Neural cell (in vitro differentiated cells): ENCODE measurements around the gene SLC4A4. TPM values are rescaled to one million over a fixed set of nuclear protein-coding genes. Genes with fewer than 3 reads are reported as not detected.

Experiments used
- H2AFZ ChIP-seq: fragments of 200-600, 300-800 bp; sonication (generic), shearing (Covaris generic); 2 replicates; pipeline ENCODE4 v1.6.0; 2014; ENCODE audit warnings: low read depth, mild to moderate bottlenecking, antibody characterized with exemption, low read length, moderate library complexity
- H3F3A ChIP-seq: fragments of 200-600 bp; shearing (Covaris generic); 2 replicates; pipeline ENCODE4 v1.6.1; 2016; ENCODE audit warnings: mild to moderate bottlenecking, moderate library complexity, mixed read lengths, antibody characterized with exemption, low read length; ENCODE audit not compliant: insufficient read depth, poor library complexity, severe bottlenecking
- H3K27ac ChIP-seq: fragments of 200-600, 300-800 bp; sonication (generic), shearing (Covaris generic); 2 replicates; pipeline ENCODE4 v1.5.1; 2014; ENCODE audit warnings: mild to moderate bottlenecking, low read length, moderate library complexity
- H3K27me3 ChIP-seq: fragments of 300-800, 200-600 bp; sonication (generic), shearing (Covaris generic); 2 replicates; pipeline ENCODE4 v1.6.0; 2014; ENCODE audit warnings: mild to moderate bottlenecking, low read depth, low read length, moderate library complexity; ENCODE audit not compliant: insufficient read depth
- H3K36me3 ChIP-seq: fragments of 300-800, 200-600 bp; sonication (generic), shearing (Covaris generic); 2 replicates; pipeline ENCODE4 v1.5.1; 2014; ENCODE audit warnings: mild to moderate bottlenecking, antibody characterized with exemption, low read length, moderate library complexity; ENCODE audit not compliant: insufficient read depth
- H3K4me2 ChIP-seq: fragments of 300-800, 200-600 bp; sonication (generic), shearing (Covaris generic); 2 replicates; pipeline ENCODE4 v1.6.0; 2014; ENCODE audit warnings: mild to moderate bottlenecking, low read length
- H3K4me3 ChIP-seq: fragments of 300-800, 200-600 bp; sonication (generic), shearing (Covaris generic); 2 replicates; pipeline ENCODE4 v1.5.1; 2014; ENCODE audit warnings: mild to moderate bottlenecking, low read length, moderate library complexity
- H3K79me2 ChIP-seq: fragments of 200-600 bp; shearing (Covaris generic); replicated peaks from 2 replicates; pipeline ENCODE4 v1.6.0; 2014; ENCODE audit warnings: mild to moderate bottlenecking, low read length, moderate library complexity; ENCODE audit not compliant: insufficient read depth
- H3K9ac ChIP-seq: fragments of 300-800, 200-600 bp; sonication (generic), shearing (Covaris generic); 2 replicates; pipeline ENCODE4 v1.6.1; 2016; ENCODE audit warnings: mild to moderate bottlenecking, low read length, mixed read lengths
- H3K9me2 ChIP-seq: fragments of 200-600 bp; shearing (Covaris generic); 2 replicates; pipeline ENCODE4 v1.6.1; 2016; ENCODE audit warnings: mild to moderate bottlenecking, low read length, mixed read lengths; ENCODE audit not compliant: insufficient read depth
- H3K9me3 ChIP-seq: fragments of 200-600, 300-800 bp; sonication (generic), shearing (Covaris generic); 2 replicates; pipeline ENCODE4 v1.6.1; 2016; ENCODE audit warnings: mild to moderate bottlenecking, mixed run types, low read length, moderate library complexity, mixed read lengths
- H4K20me1 ChIP-seq: fragments of 200-600 bp; shearing (Covaris generic); 2 replicates; pipeline ENCODE4 v1.6.1; 2016; ENCODE audit warnings: mild to moderate bottlenecking, mixed run types; ENCODE audit not compliant: insufficient read depth
- CTCF ChIP-seq: fragments of 450-650 bp; IDR thresholded peaks from 2 replicates; pipeline ENCODE4 v1.5.1; 2014; ENCODE audit warnings: antibody characterized with exemption, mild to moderate bottlenecking, moderate library complexity; ENCODE audit not compliant: poor library complexity, severe bottlenecking
- EP300 ChIP-seq: fragments of 450-650 bp; conservative IDR thresholded peaks from 2 replicates; pipeline ENCODE4 v1.6.1; 2014; ENCODE audit warnings: antibody characterized with exemption, mild to moderate bottlenecking, moderate library complexity; ENCODE audit not compliant: poor library complexity, severe bottlenecking
- EZH2 ChIP-seq: fragments of 200-600, 300-800 bp; shearing (Covaris generic), sonication (generic); IDR thresholded peaks from 2 replicates; pipeline ENCODE4 v1.6.1; 2014; ENCODE audit warnings: antibody characterized with exemption, low read length, borderline replicate concordance, mild to moderate bottlenecking; ENCODE audit not compliant: insufficient read depth, poor library complexity, severe bottlenecking
- MXI1 ChIP-seq: fragments of 450-650 bp; conservative IDR thresholded peaks from 2 replicates; pipeline ENCODE4 v1.6.1; 2014; ENCODE audit warnings: antibody characterized with exemption, mild to moderate bottlenecking; ENCODE audit not compliant: poor library complexity, severe bottlenecking
- POLR2AphosphoS5 ChIP-seq: IDR thresholded peaks from 2 replicates; pipeline ENCODE4 v1.6.1; 2012
- RAD21 ChIP-seq: fragments of 450-650 bp; conservative IDR thresholded peaks from 2 replicates; pipeline ENCODE4 v1.6.1; 2014; ENCODE audit warnings: antibody characterized with exemption, mild to moderate bottlenecking, moderate library complexity
- SMC3 ChIP-seq: fragments of 450-650 bp; conservative IDR thresholded peaks from 2 replicates; pipeline ENCODE4 v1.6.1; 2014; ENCODE audit warnings: antibody characterized with exemption, mild to moderate bottlenecking, moderate library complexity; ENCODE audit not compliant: poor library complexity
- TAF1 ChIP-seq: IDR thresholded peaks from 2 replicates; pipeline ENCODE4 v1.6.1; 2012; ENCODE audit warnings: low read depth
- polyA plus RNA-seq: library from polyadenylated mRNA; depleted of rRNA; stranded (reverse); fragments of >200 nt; gene quantifications from 2 replicates; pipeline ENCODE4 v1.2.3, GENCODE V29; 2014
- TF ChIP-seq, protein P1 (sequence below): IDR thresholded peaks from 2 replicates; pipeline ENCODE4 v1.6.1; 2012; ENCODE audit warnings: borderline replicate concordance

Gene SLC4A4
- polyA plus RNA-seq, 1 donor from 2014 or later, result 9.2 TPM

DNA sequence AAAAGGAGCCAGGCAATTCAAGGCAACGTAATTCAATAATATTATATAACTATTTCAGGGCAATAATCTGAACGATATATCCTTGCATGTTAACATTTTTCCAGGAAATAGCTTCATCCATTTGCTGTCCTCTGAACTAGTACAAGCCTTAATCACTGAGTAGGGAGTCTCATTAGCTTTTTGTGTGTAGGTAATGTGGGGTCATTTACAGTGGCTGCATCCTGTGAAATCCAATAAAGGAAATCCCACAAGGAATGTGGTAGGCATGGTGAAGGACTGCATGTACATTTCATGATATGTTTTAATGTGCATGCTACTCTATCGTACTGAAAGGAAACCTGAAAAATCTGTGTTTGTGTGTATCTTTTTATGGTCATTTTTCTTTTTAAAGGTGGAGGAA, 103.5 kb downstream of the SLC4A4 start:
- no peaks in the 10 kb centered on the region for H3K36me3 ChIP-seq
- H3F3A ChIP-seq, result no peaks in the 10 kb centered on the region
- no peak overlapping the region for H3K4me2 ChIP-seq

GRCh38 chr4:71444395-71444794, 105.6 kb downstream of the SLC4A4 start:
- no peaks in the 10 kb centered on the region for H3K9me2 ChIP-seq
- no peaks in the 10 kb centered on the region for H3K36me3 ChIP-seq
- no peak overlapping the region for H3K27ac ChIP-seq
- H3K9me3 ChIP-seq, result no peaks in the 10 kb centered on the region
- H3K27me3 ChIP-seq, result no peaks in the 10 kb centered on the region
- H2AFZ ChIP-seq, result no peak overlapping the region
- H3K4me3 ChIP-seq, result no peak overlapping the region
- no peaks in the 10 kb centered on the region for H3F3A ChIP-seq
- no peaks in the 10 kb centered on the region for H3K79me2 ChIP-seq
- no peak overlapping the region for H3K9ac ChIP-seq
- H3K4me2 ChIP-seq, result no peak overlapping the region
- TF ChIP-seq MXI1, result no peak
- no peak for TF ChIP-seq POLR2AphosphoS5
- TF ChIP-seq SMC3, result no peak
- no peak for TF ChIP-seq RAD21
- TF ChIP-seq, protein P1, sequence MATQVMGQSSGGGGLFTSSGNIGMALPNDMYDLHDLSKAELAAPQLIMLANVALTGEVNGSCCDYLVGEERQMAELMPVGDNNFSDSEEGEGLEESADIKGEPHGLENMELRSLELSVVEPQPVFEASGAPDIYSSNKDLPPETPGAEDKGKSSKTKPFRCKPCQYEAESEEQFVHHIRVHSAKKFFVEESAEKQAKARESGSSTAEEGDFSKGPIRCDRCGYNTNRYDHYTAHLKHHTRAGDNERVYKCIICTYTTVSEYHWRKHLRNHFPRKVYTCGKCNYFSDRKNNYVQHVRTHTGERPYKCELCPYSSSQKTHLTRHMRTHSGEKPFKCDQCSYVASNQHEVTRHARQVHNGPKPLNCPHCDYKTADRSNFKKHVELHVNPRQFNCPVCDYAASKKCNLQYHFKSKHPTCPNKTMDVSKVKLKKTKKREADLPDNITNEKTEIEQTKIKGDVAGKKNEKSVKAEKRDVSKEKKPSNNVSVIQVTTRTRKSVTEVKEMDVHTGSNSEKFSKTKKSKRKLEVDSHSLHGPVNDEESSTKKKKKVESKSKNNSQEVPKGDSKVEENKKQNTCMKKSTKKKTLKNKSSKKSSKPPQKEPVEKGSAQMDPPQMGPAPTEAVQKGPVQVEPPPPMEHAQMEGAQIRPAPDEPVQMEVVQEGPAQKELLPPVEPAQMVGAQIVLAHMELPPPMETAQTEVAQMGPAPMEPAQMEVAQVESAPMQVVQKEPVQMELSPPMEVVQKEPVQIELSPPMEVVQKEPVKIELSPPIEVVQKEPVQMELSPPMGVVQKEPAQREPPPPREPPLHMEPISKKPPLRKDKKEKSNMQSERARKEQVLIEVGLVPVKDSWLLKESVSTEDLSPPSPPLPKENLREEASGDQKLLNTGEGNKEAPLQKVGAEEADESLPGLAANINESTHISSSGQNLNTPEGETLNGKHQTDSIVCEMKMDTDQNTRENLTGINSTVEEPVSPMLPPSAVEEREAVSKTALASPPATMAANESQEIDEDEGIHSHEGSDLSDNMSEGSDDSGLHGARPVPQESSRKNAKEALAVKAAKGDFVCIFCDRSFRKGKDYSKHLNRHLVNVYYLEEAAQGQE, result no peak
- TF ChIP-seq CTCF, result no peak
- no peak for TF ChIP-seq EP300
- H4K20me1 ChIP-seq, result no peaks in the 10 kb centered on the region

More for the DNA sequence above, 103.5 kb downstream of the SLC4A4 start:
- no peaks in the 10 kb centered on the region for H3K79me2 ChIP-seq
- H3K27me3 ChIP-seq, result no peaks in the 10 kb centered on the region
- no peaks in the 10 kb centered on the region for H3K9me3 ChIP-seq
- H2AFZ ChIP-seq, result no peak overlapping the region
- H4K20me1 ChIP-seq, result no peaks in the 10 kb centered on the region
- no peaks in the 10 kb centered on the region for H3K9me2 ChIP-seq
- H3K9ac ChIP-seq, result no peak overlapping the region
- H3K4me3 ChIP-seq, result no peak overlapping the region
- TF ChIP-seq POLR2AphosphoS5 (peak; percentile 20), EZH2 (no peak), SMC3 (no peak), RAD21 (no peak), TAF1 (no peak), MXI1 (no peak)
- H3K27ac ChIP-seq, result no peak overlapping the region

DNA sequence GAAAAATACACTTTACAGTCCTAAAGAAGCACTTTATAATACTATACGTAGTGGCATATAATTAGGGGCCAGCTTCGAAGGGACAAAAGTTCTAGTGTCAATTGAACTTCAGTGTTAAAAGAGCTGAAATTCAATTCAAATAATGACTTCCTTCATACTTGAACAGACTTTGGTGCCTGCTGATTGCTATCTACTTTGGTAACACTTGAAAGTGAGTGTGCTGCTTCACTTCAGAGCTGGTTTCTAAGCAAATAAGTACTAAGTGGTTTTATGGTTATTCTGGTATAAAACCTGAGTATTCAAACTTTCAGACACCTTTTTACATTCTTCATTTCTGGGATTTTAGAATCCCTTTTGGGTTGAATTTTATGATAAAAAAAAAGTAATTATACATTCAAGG, 107.0 kb downstream of the SLC4A4 start:
- H4K20me1 ChIP-seq, result no peaks in the 10 kb centered on the region

More for the DNA sequence above, 107.0 kb downstream of the SLC4A4 start:
- Histone ChIP-seq H2AFZ (no peak overlapping the region), H3K9ac (no peak overlapping the region), H3K79me2 (no peaks in the 10 kb centered on the region), H3K9me3 (no peaks in the 10 kb centered on the region), H3K36me3 (no peaks in the 10 kb centered on the region), H3F3A (no peaks in the 10 kb centered on the region), H3K27ac (no peak overlapping the region), H3K4me2 (no peak overlapping the region), H3K4me3 (no peak overlapping the region), H3K27me3 (no peaks in the 10 kb centered on the region), H3K9me2 (no peaks in the 10 kb centered on the region)
- TF ChIP-seq, protein P1, result no peak
